ENCODE data around the gene CCDC86.

Gene CCDC86

DNA sequence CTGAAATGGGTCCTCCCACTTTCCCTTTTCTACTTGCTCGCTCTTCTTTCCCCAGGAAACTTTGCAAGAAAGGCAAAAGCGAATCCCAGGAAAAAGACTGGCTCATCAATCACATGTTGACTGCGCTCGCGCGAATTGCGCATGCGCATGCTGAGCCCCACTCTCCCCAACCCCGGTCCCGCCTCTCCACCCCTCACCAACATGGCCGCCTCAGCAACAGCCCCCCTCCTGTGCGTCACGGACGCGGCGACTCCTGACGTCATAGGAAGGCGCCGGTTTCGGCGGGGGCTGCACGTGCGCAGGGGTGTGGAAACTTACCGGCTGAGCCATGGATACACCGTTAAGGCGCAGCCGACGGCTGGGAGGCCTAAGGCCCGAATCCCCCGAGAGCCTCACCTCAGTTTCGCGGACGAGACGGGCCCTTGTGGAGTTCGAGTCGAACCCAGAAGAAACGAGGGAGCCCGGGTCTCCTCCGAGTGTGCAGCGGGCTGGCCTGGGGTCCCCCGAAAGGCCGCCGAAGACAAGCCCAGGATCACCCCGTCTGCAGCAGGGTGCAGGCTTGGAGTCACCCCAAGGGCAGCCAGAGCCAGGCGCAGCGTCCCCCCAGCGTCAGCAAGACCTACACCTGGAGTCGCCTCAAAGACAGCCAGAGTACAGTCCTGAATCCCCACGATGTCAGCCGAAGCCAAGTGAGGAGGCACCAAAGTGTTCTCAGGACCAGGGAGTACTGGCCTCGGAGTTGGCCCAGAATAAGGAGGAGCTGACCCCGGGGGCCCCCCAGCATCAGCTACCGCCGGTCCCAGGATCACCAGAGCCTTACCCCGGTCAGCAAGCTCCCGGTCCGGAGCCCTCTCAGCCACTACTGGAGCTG lies at the start of gene CCDC86:
Gene CCDC86, plus strand, starts transcription at position 317 of the 871 bp plus-strand sequence. Its CDS starts 12 bp downstream, at position 329.
- H3K4me3 ChIP-seq (ENCODE audit: low read depth, low read length) = peak within 1 kb of the TSS; percentile 95
- TF ChIP-seq CTCF (IDR thresholded peaks at IDR 0.05; ENCODE audit: low read depth, low read length) = no peak
- TF ChIP-seq POLR2A (IDR thresholded peaks at IDR 0.05; ENCODE audit: extremely low read depth, insufficient read length) = peak; percentile 39
- TF ChIP-seq MYC (IDR thresholded peaks at IDR 0.05; ENCODE audit: low read depth, low read length) = peak; percentile 100
- TF ChIP-seq, protein P1, sequence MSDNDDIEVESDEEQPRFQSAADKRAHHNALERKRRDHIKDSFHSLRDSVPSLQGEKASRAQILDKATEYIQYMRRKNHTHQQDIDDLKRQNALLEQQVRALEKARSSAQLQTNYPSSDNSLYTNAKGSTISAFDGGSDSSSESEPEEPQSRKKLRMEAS (IDR thresholded peaks at IDR 0.05; ENCODE audit: low read depth, low read length) = peak; percentile 99
- peak; percentile 97 for DNase-seq (ENCODE audit: low read depth)

- no peak overlapping the region for H3K4me3 ChIP-seq (ENCODE audit: low read depth, low read length)
- TF ChIP-seq, protein P1 (IDR thresholded peaks at IDR 0.05; ENCODE audit: low read depth, low read length) = no peak
- TF ChIP-seq CTCF (IDR thresholded peaks at IDR 0.05; ENCODE audit: low read depth, low read length) (no peak), MYC (IDR thresholded peaks at IDR 0.05; ENCODE audit: low read depth, low read length) (no peak), POLR2A (IDR thresholded peaks at IDR 0.05; ENCODE audit: extremely low read depth, insufficient read length) (no peak)
- DNase-seq (ENCODE audit: low read depth) = no peak
Observed at GRCh38 chr11:60792521-60792920, 49.4 kb upstream of the CCDC86 start.

DNA sequence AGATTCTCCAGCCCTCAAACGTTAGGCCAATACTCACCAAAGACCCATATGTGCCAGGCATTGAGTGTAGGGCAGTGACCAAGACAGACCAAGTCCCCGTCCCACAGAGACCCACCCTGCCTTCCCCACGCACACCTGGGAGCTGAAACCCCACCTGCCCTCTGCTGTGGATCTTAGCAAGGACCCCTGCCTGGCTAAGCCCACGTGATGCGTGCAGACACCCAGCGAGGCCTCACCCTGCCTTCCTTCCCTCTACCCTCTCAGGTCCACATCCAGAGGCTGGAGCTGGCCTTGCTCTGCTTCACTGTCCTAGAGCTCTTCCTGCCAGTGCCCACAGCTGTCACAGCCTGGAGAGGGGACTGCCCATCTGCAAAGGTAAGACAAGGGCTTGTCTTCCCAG lies 46.6 kb upstream of the CCDC86 start:
- DNase-seq (ENCODE audit: low read depth) = no peak
- H3K4me3 ChIP-seq (ENCODE audit: low read depth, low read length) = no peak overlapping the region
- TF ChIP-seq CTCF (IDR thresholded peaks at IDR 0.05; ENCODE audit: low read depth, low read length) (no peak), MYC (IDR thresholded peaks at IDR 0.05; ENCODE audit: low read depth, low read length) (no peak), POLR2A (IDR thresholded peaks at IDR 0.05; ENCODE audit: extremely low read depth, insufficient read length) (no peak)
- TF ChIP-seq, protein P1 (IDR thresholded peaks at IDR 0.05; ENCODE audit: low read depth, low read length) = no peak

GRCh38 chr11:60797846-60798630 lies 43.9 kb upstream of the CCDC86 start:
- no peak for DNase-seq (ENCODE audit: low read depth)
- no peak for TF ChIP-seq POLR2A (IDR thresholded peaks at IDR 0.05; ENCODE audit: extremely low read depth, insufficient read length)
- TF ChIP-seq MYC (IDR thresholded peaks at IDR 0.05; ENCODE audit: low read depth, low read length) = no peak
- TF ChIP-seq CTCF (IDR thresholded peaks at IDR 0.05; ENCODE audit: low read depth, low read length) = no peak
- TF ChIP-seq, protein P1 (IDR thresholded peaks at IDR 0.05; ENCODE audit: low read depth, low read length) = no peak
- no peak overlapping the region for H3K4me3 ChIP-seq (ENCODE audit: low read depth, low read length)

DNA sequence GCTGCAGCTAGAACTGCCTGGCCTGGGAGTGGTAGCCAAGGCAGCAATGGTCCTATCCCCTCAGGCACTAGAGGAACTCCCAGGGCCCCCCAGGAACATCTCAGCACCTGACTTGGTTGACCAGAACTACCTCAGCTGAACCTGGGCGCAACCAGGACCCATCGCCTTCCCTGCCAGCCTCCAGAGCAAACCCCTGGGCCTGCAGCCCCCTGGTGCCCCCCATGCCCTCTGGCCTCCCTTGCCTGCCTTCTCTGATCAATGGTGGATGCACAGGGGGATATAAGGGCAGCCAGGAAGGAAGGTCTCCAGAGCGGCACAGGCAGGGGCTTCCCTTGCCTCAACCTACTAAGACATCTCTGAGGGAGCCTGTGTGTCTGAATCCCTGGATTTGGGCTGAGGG lies 43.3 kb upstream of the CCDC86 start:
- H3K4me3 ChIP-seq (ENCODE audit: low read depth, low read length) = no peak overlapping the region
- no peak for DNase-seq (ENCODE audit: low read depth)
- TF ChIP-seq, protein P1 (IDR thresholded peaks at IDR 0.05; ENCODE audit: low read depth, low read length) = no peak
- TF ChIP-seq MYC (IDR thresholded peaks at IDR 0.05; ENCODE audit: low read depth, low read length) = no peak
- no peak for TF ChIP-seq POLR2A (IDR thresholded peaks at IDR 0.05; ENCODE audit: extremely low read depth, insufficient read length)
- TF ChIP-seq CTCF (IDR thresholded peaks at IDR 0.05; ENCODE audit: low read depth, low read length) = no peak
